ENCODE measurements around the gene STAC. TPM values are rescaled to one million over a fixed set of nuclear protein-coding genes. Genes with fewer than 3 reads are reported as not detected.

The STAC gene
- total RNA-seq, 4 donors from 2014 or later, result 0.45 to 5.1 (median 0.63) TPM

DNA sequence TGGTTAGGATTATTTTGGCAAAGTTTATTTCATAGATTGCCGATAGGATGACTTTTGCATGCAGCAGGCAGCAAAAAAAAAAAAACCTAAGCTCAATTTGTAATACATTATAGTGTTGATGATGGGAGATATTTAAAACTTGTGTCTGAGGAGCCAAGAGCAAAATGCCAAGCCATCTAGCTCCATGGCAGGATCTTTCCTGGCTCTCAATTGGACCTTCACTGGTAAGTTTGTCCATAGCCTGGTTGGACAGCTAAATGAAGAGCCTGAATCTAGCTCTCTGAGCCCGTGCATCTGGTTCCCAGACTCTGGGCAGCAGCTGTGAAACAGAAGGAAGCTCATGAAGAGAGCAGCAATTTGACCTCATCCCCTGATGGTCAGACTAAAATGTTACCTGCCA lies 17.5 kb downstream of the STAC start:
- no peaks in the 10 kb centered on the region for H3K4me1 ChIP-seq
- no peak overlapping the region for H3K27ac ChIP-seq
- no peaks in the 10 kb centered on the region for H3K36me3 ChIP-seq
- WGBS, result 55% methylated on average over 2 of the region's 2 CpGs
- H3K4me3 ChIP-seq, result no peak overlapping the region
- no peaks in the 10 kb centered on the region for H3K27me3 ChIP-seq
- no peak for DNase-seq (ENCODE audit: low spot score in 2 of 2)
- TF ChIP-seq, protein P1, sequence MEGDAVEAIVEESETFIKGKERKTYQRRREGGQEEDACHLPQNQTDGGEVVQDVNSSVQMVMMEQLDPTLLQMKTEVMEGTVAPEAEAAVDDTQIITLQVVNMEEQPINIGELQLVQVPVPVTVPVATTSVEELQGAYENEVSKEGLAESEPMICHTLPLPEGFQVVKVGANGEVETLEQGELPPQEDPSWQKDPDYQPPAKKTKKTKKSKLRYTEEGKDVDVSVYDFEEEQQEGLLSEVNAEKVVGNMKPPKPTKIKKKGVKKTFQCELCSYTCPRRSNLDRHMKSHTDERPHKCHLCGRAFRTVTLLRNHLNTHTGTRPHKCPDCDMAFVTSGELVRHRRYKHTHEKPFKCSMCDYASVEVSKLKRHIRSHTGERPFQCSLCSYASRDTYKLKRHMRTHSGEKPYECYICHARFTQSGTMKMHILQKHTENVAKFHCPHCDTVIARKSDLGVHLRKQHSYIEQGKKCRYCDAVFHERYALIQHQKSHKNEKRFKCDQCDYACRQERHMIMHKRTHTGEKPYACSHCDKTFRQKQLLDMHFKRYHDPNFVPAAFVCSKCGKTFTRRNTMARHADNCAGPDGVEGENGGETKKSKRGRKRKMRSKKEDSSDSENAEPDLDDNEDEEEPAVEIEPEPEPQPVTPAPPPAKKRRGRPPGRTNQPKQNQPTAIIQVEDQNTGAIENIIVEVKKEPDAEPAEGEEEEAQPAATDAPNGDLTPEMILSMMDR (IDR thresholded peaks at IDR 0.05), result no peak
- TF ChIP-seq EP300 (IDR thresholded peaks at IDR 0.05), result no peak
- TF ChIP-seq POLR2A (IDR thresholded peaks at IDR 0.05), result no peak
- TF ChIP-seq POLR2AphosphoS5 (IDR thresholded peaks at IDR 0.05), result no peak
- H3K9me3 ChIP-seq, result no peaks in the 10 kb centered on the region

DNA sequence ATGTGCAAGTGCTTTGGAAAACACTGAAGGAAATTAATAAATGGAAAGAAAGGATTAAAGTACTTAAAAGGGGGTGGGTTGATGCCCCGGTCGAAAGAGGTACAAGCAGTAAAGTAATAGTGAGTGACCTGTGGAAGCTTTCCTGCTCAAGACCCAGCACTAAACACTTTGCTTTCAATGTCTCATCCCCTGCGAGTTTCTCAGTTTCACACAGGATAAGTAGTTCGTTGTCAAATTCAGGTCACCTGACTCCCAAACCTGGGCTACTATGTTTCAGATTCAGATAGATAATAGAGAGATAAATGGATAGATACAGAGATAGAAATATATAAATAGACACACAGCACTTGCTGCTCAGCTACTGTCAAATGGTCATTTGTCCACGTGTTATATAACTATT lies 19.6 kb downstream of the STAC start:
- H3K36me3 ChIP-seq, result no peaks in the 10 kb centered on the region
- no peaks in the 10 kb centered on the region for H3K9me3 ChIP-seq

DNA sequence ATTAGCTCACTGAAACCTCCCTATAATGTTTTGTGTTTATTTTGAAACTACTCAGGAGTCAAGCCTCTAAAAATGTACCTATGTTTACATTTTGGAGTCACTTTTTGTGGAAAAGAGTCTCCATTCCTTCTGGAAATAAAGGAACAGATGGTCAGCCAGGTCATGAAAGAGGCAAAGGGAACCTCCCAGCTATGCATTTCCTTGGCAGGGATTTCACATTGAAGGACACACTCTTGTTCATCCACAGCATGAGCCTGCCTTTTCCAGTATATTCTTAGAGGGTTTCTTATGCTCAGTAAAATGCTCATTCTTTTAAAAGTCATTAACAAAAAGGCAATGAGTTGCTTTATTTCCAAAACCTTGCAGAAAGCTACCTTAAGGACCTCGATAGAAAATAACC lies 20.8 kb downstream of the STAC start:
- H3K36me3 ChIP-seq, result no peaks in the 10 kb centered on the region

More for the DNA sequence above, 19.6 kb downstream of the STAC start:
- no peak for DNase-seq (ENCODE audit: low spot score in 2 of 2)
- no peaks in the 10 kb centered on the region for H3K4me1 ChIP-seq
- no peak overlapping the region for H3K4me3 ChIP-seq
- WGBS, result 80% methylated on average over 5 of the region's 5 CpGs
- no peak overlapping the region for H3K27ac ChIP-seq
- no peaks in the 10 kb centered on the region for H3K27me3 ChIP-seq
- TF ChIP-seq POLR2AphosphoS5 (IDR thresholded peaks at IDR 0.05), result no peak
- no peak for TF ChIP-seq EP300 (IDR thresholded peaks at IDR 0.05)
- TF ChIP-seq, protein P1 (IDR thresholded peaks at IDR 0.05), result no peak
- no peak for TF ChIP-seq POLR2A (IDR thresholded peaks at IDR 0.05)

DNA sequence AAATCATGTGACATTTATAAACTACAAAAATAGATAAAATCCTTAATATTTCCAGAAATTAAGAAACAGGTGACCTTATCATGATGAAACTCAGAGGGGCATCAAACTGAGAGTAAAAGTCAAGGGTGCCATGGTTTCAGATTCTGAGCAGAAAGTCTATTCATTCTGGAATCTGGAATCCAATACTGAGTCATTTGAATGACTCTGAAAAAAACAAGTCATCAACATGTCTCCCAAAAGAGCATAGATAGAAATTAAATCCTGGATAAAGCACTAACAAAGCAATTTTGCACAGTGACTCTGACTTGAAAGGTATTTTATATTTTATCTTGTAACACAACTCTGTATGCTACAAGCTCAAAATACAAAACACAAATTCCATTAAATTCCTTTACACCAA lies 23.4 kb downstream of the STAC start:
- H3K4me1 ChIP-seq, result no peaks in the 10 kb centered on the region
- H3K27ac ChIP-seq, result no peak overlapping the region
- no peaks in the 10 kb centered on the region for H3K27me3 ChIP-seq
- no peak overlapping the region for H3K4me3 ChIP-seq
- no peaks in the 10 kb centered on the region for H3K9me3 ChIP-seq
- H3K36me3 ChIP-seq, result no peaks in the 10 kb centered on the region
- DNase-seq (ENCODE audit: low spot score in 2 of 2), result no peak
- TF ChIP-seq POLR2A (IDR thresholded peaks at IDR 0.05) (no peak), EP300 (IDR thresholded peaks at IDR 0.05) (no peak), POLR2AphosphoS5 (IDR thresholded peaks at IDR 0.05) (no peak)
- TF ChIP-seq, protein P1 (IDR thresholded peaks at IDR 0.05), result no peak

More for the DNA sequence above, 20.8 kb downstream of the STAC start:
- TF ChIP-seq, protein P1 (IDR thresholded peaks at IDR 0.05), result no peak
- no peak for TF ChIP-seq POLR2A (IDR thresholded peaks at IDR 0.05)
- no peak for TF ChIP-seq POLR2AphosphoS5 (IDR thresholded peaks at IDR 0.05)
- TF ChIP-seq EP300 (IDR thresholded peaks at IDR 0.05), result no peak
- no peak for DNase-seq (ENCODE audit: low spot score in 2 of 2)
- Histone ChIP-seq H3K4me3 (no peak overlapping the region), H3K27ac (no peak overlapping the region), H3K27me3 (no peaks in the 10 kb centered on the region), H3K4me1 (no peaks in the 10 kb centered on the region), H3K9me3 (no peaks in the 10 kb centered on the region)
- 80% methylated on average over 1 of the region's 1 CpG for WGBS

DNA sequence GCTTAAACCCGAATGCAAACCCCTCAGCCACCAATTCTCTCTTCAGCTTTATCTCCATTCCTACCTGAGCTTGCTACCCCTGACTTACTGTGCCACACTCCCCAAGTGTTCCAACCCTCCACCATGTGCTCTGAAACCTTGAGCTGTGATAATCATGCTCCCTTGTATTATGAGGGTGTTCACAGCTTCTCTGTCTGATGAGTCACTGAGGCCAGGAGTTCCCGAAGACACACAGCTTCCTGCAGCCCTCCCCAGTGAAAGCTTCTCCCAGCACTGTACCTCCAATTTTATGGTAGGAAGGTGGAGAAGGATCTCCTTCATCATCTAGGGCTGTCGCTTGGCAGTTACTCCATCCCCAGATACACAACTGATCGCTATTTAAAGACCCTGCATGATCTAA lies 24.9 kb downstream of the STAC start:
- Histone ChIP-seq H3K36me3 (no peaks in the 10 kb centered on the region), H3K9me3 (no peaks in the 10 kb centered on the region), H3K27me3 (no peaks in the 10 kb centered on the region), H3K4me3 (no peak overlapping the region), H3K4me1 (no peaks in the 10 kb centered on the region), H3K27ac (no peak overlapping the region)
- no peak for DNase-seq (ENCODE audit: low spot score in 2 of 2)
- TF ChIP-seq, protein P1 (IDR thresholded peaks at IDR 0.05), result no peak
- TF ChIP-seq POLR2A (IDR thresholded peaks at IDR 0.05) (no peak), EP300 (IDR thresholded peaks at IDR 0.05) (no peak), POLR2AphosphoS5 (IDR thresholded peaks at IDR 0.05) (no peak)
- WGBS, result 91% methylated on average over 4 of the region's 4 CpGs

Measured in suprapubic skin (tissue), 4 donors.